Left kidney (tissue), 2 donors: ENCODE data around the gene ERC2. TPM values are rescaled to one million over a fixed set of nuclear protein-coding genes. Genes with fewer than 3 reads are reported as not detected.
"Not testable (repeated sequence)": the region's sequence is repeated elsewhere in the genome, so short reads cannot be mapped to it uniquely, and the experiment has no call there.

Experiments
- DNase-seq: peaks from one replicate; pipeline ENCODE4 v3.0.0-alpha.2; 2013
- polyA plus RNA-seq: library from polyadenylated mRNA; unstranded; fragments of 120-200 nt; gene quantifications from one replicate; pipeline ENCODE4 v1.2.1, GENCODE V29; 2013; ENCODE audit not compliant: insufficient read length

ERC2 gene
- polyA plus RNA-seq, 1 donor = 3.9 TPM

- peak; percentile 7 for DNase-seq
Observed at GRCh38 chr3:56314842-56315241, 153.4 kb downstream of the ERC2 start.

GRCh38 chr3:56309465-56309864, 158.8 kb downstream of the ERC2 start:
- no peak for DNase-seq

- no peak for DNase-seq
Observed at GRCh38 chr3:56308471-56308870, 159.8 kb downstream of the ERC2 start.

- DNase-seq = no peak
Observed at GRCh38 chr3:56304069-56304468, 164.2 kb downstream of the ERC2 start.

- DNase-seq = peak; percentile 71
Observed at GRCh38 chr3:56303487-56303886, 164.8 kb downstream of the ERC2 start.

GRCh38 chr3:56302417-56302816, 165.8 kb downstream of the ERC2 start:
- no peak for DNase-seq

GRCh38 chr3:56297281-56297840, 170.9 kb downstream of the ERC2 start:
- no peak for DNase-seq

GRCh38 chr3:56296361-56296760, 171.9 kb downstream of the ERC2 start:
- DNase-seq = no peak

GRCh38 chr3:56295161-56295560, 173.1 kb downstream of the ERC2 start:
- no peak for DNase-seq

GRCh38 chr3:56294286-56294685, 174.0 kb downstream of the ERC2 start:
- no peak for DNase-seq

- no peak for DNase-seq
Observed at GRCh38 chr3:56291953-56292352, 176.3 kb downstream of the ERC2 start.

GRCh38 chr3:56291244-56291680, 177.0 kb downstream of the ERC2 start:
- no peak for DNase-seq

GRCh38 chr3:56290374-56290773, 177.9 kb downstream of the ERC2 start:
- DNase-seq = no peak

- no peak for DNase-seq
Observed at GRCh38 chr3:56288258-56288657, 180.0 kb downstream of the ERC2 start.

- DNase-seq = no peak
Observed at GRCh38 chr3:56282341-56282740, 185.9 kb downstream of the ERC2 start.

GRCh38 chr3:56277236-56277635, 191.0 kb downstream of the ERC2 start:
- DNase-seq = no peak

- DNase-seq = no peak
Observed at GRCh38 chr3:56275120-56275519, 193.1 kb downstream of the ERC2 start.

GRCh38 chr3:56269755-56270535, 198.3 kb downstream of the ERC2 start:
- DNase-seq = peak; percentile 52

- DNase-seq = no peak
Observed at GRCh38 chr3:56268616-56269383, 199.5 kb downstream of the ERC2 start.

GRCh38 chr3:56261852-56262251, 206.4 kb downstream of the ERC2 start:
- not testable (repeated sequence) for DNase-seq

- no peak for DNase-seq
Observed at GRCh38 chr3:56260262-56260661, 208.0 kb downstream of the ERC2 start.

- no peak for DNase-seq
Observed at GRCh38 chr3:56257826-56258225, 210.4 kb downstream of the ERC2 start.

- no peak for DNase-seq
Observed at GRCh38 chr3:56254835-56255234, 213.4 kb downstream of the ERC2 start.
